ENCODE measurements around the gene GRIK2. TPM values are rescaled to one million over a fixed set of nuclear protein-coding genes. Genes with fewer than 3 reads are reported as not detected.

GRIK2 gene
- total and polyA plus RNA-seq, 2 donors = 1.7 to 32.3 TPM

GRCh38 chr6:101404775-101405174 lies 11.3 kb downstream of the GRIK2 start:
- WGBS = 67% methylated on average over 4 of the region's 4 CpGs
- H3K27ac ChIP-seq (ENCODE audit: low read depth) = no peak overlapping the region
- no peak for DNase-seq (ENCODE audit: extremely low spot score)
- no peaks in the 10 kb centered on the region for H3K36me3 ChIP-seq (ENCODE audit: insufficient read depth)
- no peak overlapping the region for H3K4me3 ChIP-seq (ENCODE audit: low read depth, low read length)
- no peaks in the 10 kb centered on the region for H3K4me1 ChIP-seq (ENCODE audit: insufficient read depth)

GRCh38 chr6:101413773-101414172 lies 20.3 kb downstream of the GRIK2 start:
- DNase-seq (ENCODE audit: extremely low spot score) = no peak
- no peaks in the 10 kb centered on the region for H3K36me3 ChIP-seq (ENCODE audit: insufficient read depth)
- no peaks in the 10 kb centered on the region for H3K4me1 ChIP-seq (ENCODE audit: insufficient read depth)

GRCh38 chr6:101417900-101418299 lies 24.4 kb downstream of the GRIK2 start:
- no peaks in the 10 kb centered on the region for H3K36me3 ChIP-seq (ENCODE audit: insufficient read depth)
- no peaks in the 10 kb centered on the region for H3K4me1 ChIP-seq (ENCODE audit: insufficient read depth)
- no peak overlapping the region for H3K27ac ChIP-seq (ENCODE audit: low read depth)
- DNase-seq (ENCODE audit: extremely low spot score) = no peak
- H3K4me3 ChIP-seq (ENCODE audit: low read depth, low read length) = no peak overlapping the region
- 69% methylated on average over 1 of the region's 1 CpG for WGBS

More at GRCh38 chr6:101413773-101414172, 20.3 kb downstream of the GRIK2 start:
- Histone ChIP-seq H3K27ac (ENCODE audit: low read depth) (no peak overlapping the region), H3K4me3 (ENCODE audit: low read depth, low read length) (no peak overlapping the region)

- Histone ChIP-seq H3K27ac (ENCODE audit: low read depth) (no peak overlapping the region), H3K4me1 (ENCODE audit: insufficient read depth) (no peaks in the 10 kb centered on the region), H3K36me3 (ENCODE audit: insufficient read depth) (no peaks in the 10 kb centered on the region), H3K4me3 (ENCODE audit: low read depth, low read length) (no peak overlapping the region)
- no peak for DNase-seq (ENCODE audit: extremely low spot score)
- WGBS = 90% methylated on average over 1 of the region's 1 CpG
Measured at GRCh38 chr6:101422251-101422650, 28.7 kb downstream of the GRIK2 start.

- Histone ChIP-seq H3K27ac (ENCODE audit: low read depth) (no peak overlapping the region), H3K36me3 (ENCODE audit: insufficient read depth) (no peaks in the 10 kb centered on the region), H3K4me1 (ENCODE audit: insufficient read depth) (no peaks in the 10 kb centered on the region), H3K4me3 (ENCODE audit: low read depth, low read length) (no peak overlapping the region)
- 86% methylated on average over 1 of the region's 1 CpG for WGBS
- no peak for DNase-seq (ENCODE audit: extremely low spot score)
Measured at GRCh38 chr6:101422811-101423210, 29.3 kb downstream of the GRIK2 start.

DNA sequence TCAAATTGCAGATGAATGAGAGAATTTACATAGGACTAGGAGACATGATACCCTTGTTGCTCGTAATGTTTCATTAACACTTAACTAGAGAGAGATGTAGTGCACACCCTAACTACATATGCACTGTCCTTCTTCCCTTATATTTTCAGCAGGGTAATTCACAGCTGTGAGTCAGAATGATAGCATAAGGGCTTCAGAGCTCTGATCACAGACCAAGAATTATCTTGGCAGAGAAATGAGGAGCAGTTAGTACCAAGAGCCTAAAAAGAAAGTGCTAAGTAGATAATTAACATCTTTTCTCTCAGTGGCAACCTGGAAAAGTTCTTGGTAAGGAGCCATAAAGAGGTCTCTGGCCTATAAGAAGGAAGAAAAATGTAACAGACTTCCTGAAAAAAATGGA lies 35.8 kb downstream of the GRIK2 start:
- whole genome bisulfite sequencing = 85% methylated on average over 1 of the region's 1 CpG
- H3K27ac ChIP-seq (ENCODE audit: low read depth) = no peak overlapping the region
- H3K4me3 ChIP-seq (ENCODE audit: low read depth, low read length) = no peak overlapping the region

DNA sequence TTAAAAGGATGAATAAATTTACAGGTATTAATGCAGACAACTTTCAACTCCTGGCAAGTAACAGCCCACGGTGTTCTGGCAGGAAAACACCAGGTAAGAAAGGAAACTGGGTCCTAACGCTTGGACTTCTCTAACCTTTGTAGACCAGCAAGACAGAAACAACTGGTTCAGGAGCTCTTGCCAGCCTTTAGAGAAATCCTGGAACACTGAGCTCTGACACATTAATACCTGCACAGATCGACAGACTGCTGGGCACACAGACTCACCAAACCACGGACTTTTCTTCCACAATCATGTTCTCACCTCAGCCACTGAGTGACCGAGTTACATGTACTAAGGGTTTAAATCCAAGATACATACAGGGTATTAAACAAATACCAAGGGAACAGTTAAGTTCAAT lies 36.3 kb downstream of the GRIK2 start:
- Histone ChIP-seq H3K4me3 (ENCODE audit: low read depth, low read length) (no peak overlapping the region), H3K4me1 (ENCODE audit: insufficient read depth) (no peaks in the 10 kb centered on the region), H3K36me3 (ENCODE audit: insufficient read depth) (no peaks in the 10 kb centered on the region), H3K27ac (ENCODE audit: low read depth) (no peak overlapping the region)
- 71% methylated on average over 5 of the region's 5 CpGs for WGBS
- DNase-seq (ENCODE audit: extremely low spot score) = no peak

More for the DNA sequence above, 35.8 kb downstream of the GRIK2 start:
- DNase-seq (ENCODE audit: extremely low spot score) = no peak
- Histone ChIP-seq H3K4me1 (ENCODE audit: insufficient read depth) (no peaks in the 10 kb centered on the region), H3K36me3 (ENCODE audit: insufficient read depth) (no peaks in the 10 kb centered on the region)

DNA sequence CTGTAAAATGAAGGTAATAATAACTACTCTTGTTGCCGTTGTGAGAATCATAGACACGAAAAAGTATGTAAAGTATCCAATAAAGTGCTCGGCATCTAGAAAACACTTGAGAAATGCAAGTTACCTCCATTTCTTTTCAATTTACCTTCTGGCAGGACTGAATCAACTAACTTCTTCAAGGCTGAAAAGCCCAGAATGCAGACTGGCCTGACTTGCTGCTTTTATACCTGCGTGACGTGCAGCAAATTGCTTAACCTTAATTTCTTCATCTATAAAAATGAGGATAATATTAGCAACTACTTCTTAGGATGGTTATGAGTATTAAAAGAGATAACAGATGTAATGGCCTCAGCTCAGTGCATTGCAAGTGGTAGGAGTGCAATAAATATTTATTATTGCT lies 39.6 kb downstream of the GRIK2 start:
- no peak overlapping the region for H3K27ac ChIP-seq (ENCODE audit: low read depth)
- no peaks in the 10 kb centered on the region for H3K36me3 ChIP-seq (ENCODE audit: insufficient read depth)
- no peak overlapping the region for H3K4me3 ChIP-seq (ENCODE audit: low read depth, low read length)
- 87% methylated on average over 5 of the region's 5 CpGs for WGBS
- H3K4me1 ChIP-seq (ENCODE audit: insufficient read depth) = no peaks in the 10 kb centered on the region
- DNase-seq (ENCODE audit: extremely low spot score) = no peak

- 47% methylated on average over 2 of the region's 2 CpGs for WGBS
Measured at GRCh38 chr6:101434601-101435000, 41.1 kb downstream of the GRIK2 start.

DNA sequence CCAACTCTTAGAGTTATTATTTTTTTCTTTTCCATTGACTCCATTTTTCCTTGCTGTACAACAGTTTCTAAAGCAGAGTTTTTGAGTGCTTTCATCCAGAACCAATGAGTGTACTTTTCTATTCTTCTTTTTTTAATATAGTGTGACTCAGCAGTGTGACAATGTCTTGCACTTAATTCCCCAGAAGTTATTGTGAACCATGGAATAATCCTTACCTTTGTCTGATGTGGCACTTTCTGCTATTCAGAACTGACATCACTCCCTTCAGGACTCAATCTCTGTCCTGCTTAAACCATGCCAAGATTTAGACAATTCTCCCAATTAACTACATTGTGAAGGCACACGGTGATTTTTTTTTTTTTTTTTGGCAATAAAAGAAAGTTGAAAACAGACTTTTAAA lies 41.5 kb downstream of the GRIK2 start:
- no peak overlapping the region for H3K27ac ChIP-seq (ENCODE audit: low read depth)
- no peaks in the 10 kb centered on the region for H3K4me1 ChIP-seq (ENCODE audit: insufficient read depth)
- whole genome bisulfite sequencing = 68% methylated on average over 1 of the region's 1 CpG
- no peak overlapping the region for H3K4me3 ChIP-seq (ENCODE audit: low read depth, low read length)
- no peak for DNase-seq (ENCODE audit: extremely low spot score)
- no peaks in the 10 kb centered on the region for H3K36me3 ChIP-seq (ENCODE audit: insufficient read depth)

More at GRCh38 chr6:101434601-101435000, 41.1 kb downstream of the GRIK2 start:
- Histone ChIP-seq H3K4me3 (ENCODE audit: low read depth, low read length) (no peak overlapping the region), H3K36me3 (ENCODE audit: insufficient read depth) (no peaks in the 10 kb centered on the region), H3K4me1 (ENCODE audit: insufficient read depth) (no peaks in the 10 kb centered on the region), H3K27ac (ENCODE audit: low read depth) (no peak overlapping the region)
- DNase-seq (ENCODE audit: extremely low spot score) = no peak

- no peak for DNase-seq (ENCODE audit: extremely low spot score)
- WGBS = 91% methylated on average over 1 of the region's 1 CpG
- no peak overlapping the region for H3K4me3 ChIP-seq (ENCODE audit: low read depth, low read length)
- H3K27ac ChIP-seq (ENCODE audit: low read depth) = no peak overlapping the region
- no peaks in the 10 kb centered on the region for H3K4me1 ChIP-seq (ENCODE audit: insufficient read depth)
- no peaks in the 10 kb centered on the region for H3K36me3 ChIP-seq (ENCODE audit: insufficient read depth)
Measured at GRCh38 chr6:101439790-101440189, 46.3 kb downstream of the GRIK2 start.

GRCh38 chr6:101443315-101443714 lies 49.8 kb downstream of the GRIK2 start:
- H3K36me3 ChIP-seq (ENCODE audit: insufficient read depth) = no peaks in the 10 kb centered on the region
- no peak overlapping the region for H3K27ac ChIP-seq (ENCODE audit: low read depth)
- H3K4me3 ChIP-seq (ENCODE audit: low read depth, low read length) = no peak overlapping the region
- H3K4me1 ChIP-seq (ENCODE audit: insufficient read depth) = no peaks in the 10 kb centered on the region
- no peak for DNase-seq (ENCODE audit: extremely low spot score)

GRCh38 chr6:101444717-101445116 lies 51.2 kb downstream of the GRIK2 start:
- H3K36me3 ChIP-seq (ENCODE audit: insufficient read depth) = no peaks in the 10 kb centered on the region
- no peak overlapping the region for H3K4me3 ChIP-seq (ENCODE audit: low read depth, low read length)
- 83% methylated on average over 1 of the region's 1 CpG for WGBS
- H3K4me1 ChIP-seq (ENCODE audit: insufficient read depth) = no peaks in the 10 kb centered on the region
- H3K27ac ChIP-seq (ENCODE audit: low read depth) = no peak overlapping the region
- no peak for DNase-seq (ENCODE audit: extremely low spot score)

DNA sequence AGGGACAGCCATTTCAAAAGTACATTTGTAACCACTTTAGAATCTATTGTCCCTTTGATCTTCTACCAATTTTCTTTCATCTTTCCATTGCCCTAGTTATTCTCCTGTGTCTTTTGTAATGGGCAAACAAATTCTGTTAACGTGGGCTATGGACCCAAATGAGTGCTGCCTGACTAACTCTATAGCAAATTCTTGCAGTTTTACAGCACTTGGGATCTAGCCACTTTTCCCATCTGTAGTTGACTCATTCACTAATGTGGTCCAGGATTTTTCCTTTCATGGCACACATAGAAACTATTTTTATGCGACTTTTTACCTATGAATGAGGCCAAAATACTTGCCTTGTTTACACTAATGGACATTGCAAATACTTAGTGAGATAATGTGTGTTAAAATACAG lies 52.0 kb downstream of the GRIK2 start:
- DNase-seq (ENCODE audit: extremely low spot score) = no peak
- H3K4me3 ChIP-seq (ENCODE audit: low read depth, low read length) = no peak overlapping the region
- WGBS = 34% methylated on average over 2 of the region's 2 CpGs
- no peaks in the 10 kb centered on the region for H3K4me1 ChIP-seq (ENCODE audit: insufficient read depth)
- no peaks in the 10 kb centered on the region for H3K36me3 ChIP-seq (ENCODE audit: insufficient read depth)
- H3K27ac ChIP-seq (ENCODE audit: low read depth) = no peak overlapping the region

DNA sequence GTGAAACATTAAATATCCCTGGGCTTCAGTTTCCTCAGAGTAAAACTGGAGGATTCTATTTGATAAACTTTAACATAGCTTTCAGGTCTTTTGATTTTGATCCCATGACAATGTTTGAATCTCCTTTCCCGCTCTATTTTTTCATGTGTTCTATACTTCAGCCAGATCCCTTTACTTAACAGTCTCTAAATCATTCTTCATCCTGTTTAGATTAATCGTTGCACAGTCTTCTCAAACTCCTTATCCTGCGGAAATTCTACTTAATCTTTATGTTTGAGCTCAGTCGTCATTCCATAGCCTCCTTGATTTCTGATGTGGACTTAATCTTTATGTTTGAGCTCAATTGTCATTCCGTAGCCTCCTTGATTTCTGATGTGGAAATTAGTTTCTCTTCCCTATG lies 57.4 kb downstream of the GRIK2 start:
- no peak overlapping the region for H3K27ac ChIP-seq (ENCODE audit: low read depth)
- WGBS = 52% methylated on average over 5 of the region's 5 CpGs
- H3K36me3 ChIP-seq (ENCODE audit: insufficient read depth) = no peaks in the 10 kb centered on the region
- no peak overlapping the region for H3K4me3 ChIP-seq (ENCODE audit: low read depth, low read length)
- H3K4me1 ChIP-seq (ENCODE audit: insufficient read depth) = no peaks in the 10 kb centered on the region
- DNase-seq (ENCODE audit: extremely low spot score) = no peak

All from urinary bladder (tissue), 4 donors.